Measurements from ENCODE around the gene KLHL1. TPM values are rescaled to one million over a fixed set of nuclear protein-coding genes. Genes with fewer than 3 reads are reported as not detected.

Gene KLHL1
- total and polyA plus RNA-seq, 4 donors, result not detected

- WGBS, result 82% methylated on average over 6 of the region's 6 CpGs
- Histone ChIP-seq H3K36me3 (ENCODE audit: control insufficient read depth in 4 of 4, insufficient read depth in 3 of 4, low read depth in 1 of 4, low read length in 3 of 4) (no peaks in the 10 kb centered on the region), H3K9me3 (ENCODE audit: control insufficient read depth in 4 of 4, low read length in 3 of 4) (no peaks in the 10 kb centered on the region), H3K9ac (ENCODE audit: low read depth in 1 of 2, low read length in 2 of 2) (no peak overlapping the region), H3K27ac (ENCODE audit: low read depth in 1 of 2, low read length in 2 of 2) (no peak overlapping the region), H3K4me1 (ENCODE audit: control insufficient read depth in 4 of 4, insufficient read depth in 4 of 4, low read length in 3 of 4) (no peaks in the 10 kb centered on the region), H3K27me3 (ENCODE audit: control insufficient read depth in 4 of 4, insufficient read depth in 4 of 4, low read length in 3 of 4) (no peaks in the 10 kb centered on the region), H3K4me3 (ENCODE audit: low read depth in 1 of 3, low read length in 3 of 3) (no peak overlapping the region)
- no peak for DNase-seq (ENCODE audit: low spot score)
- TF ChIP-seq RAD21 (IDR thresholded peaks at IDR 0.05) (no peak), TAF1 (conservative IDR thresholded peaks at IDR 0.05) (no peak), NR2F2 (IDR thresholded peaks at IDR 0.05) (no peak), CTCF (IDR thresholded peaks at IDR 0.05; ENCODE audit: low read depth, low read length, missing input control) (no peak)
- TF ChIP-seq, protein P1, sequence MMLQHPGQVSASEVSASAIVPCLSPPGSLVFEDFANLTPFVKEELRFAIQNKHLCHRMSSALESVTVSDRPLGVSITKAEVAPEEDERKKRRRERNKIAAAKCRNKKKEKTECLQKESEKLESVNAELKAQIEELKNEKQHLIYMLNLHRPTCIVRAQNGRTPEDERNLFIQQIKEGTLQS (IDR thresholded peaks at IDR 0.05), result no peak
Measured at GRCh38 chr13:69820180-69820579, 288.1 kb downstream of the KLHL1 start.

DNA sequence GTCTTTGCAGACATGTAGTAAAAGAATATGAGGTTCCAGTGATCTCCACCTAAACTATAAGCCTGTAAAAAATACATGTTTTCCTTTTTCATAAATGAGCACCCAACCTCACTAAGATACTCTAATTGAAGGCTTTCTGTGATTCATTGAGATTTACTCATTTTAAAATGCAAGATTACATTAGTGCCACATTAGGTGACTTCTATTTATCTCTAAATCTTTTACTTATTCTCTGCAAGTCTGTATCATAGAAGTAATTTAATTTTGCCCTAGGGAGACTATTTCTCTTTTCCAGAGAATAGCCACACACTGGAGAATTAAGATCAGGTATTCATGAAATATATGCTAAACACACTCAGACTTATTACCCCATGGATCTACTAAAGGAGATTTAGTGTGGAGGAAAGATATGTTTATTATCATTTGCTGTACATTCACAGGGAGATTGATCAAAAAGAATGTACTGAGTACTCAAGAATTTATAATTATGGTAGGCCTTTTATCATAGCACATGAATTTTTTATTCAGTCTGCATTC lies 290.9 kb downstream of the KLHL1 start:
- Histone ChIP-seq H3K27me3 (ENCODE audit: control insufficient read depth in 4 of 4, insufficient read depth in 4 of 4, low read length in 3 of 4) (no peaks in the 10 kb centered on the region), H3K9ac (ENCODE audit: low read depth in 1 of 2, low read length in 2 of 2) (no peak overlapping the region), H3K4me3 (ENCODE audit: low read depth in 1 of 3, low read length in 3 of 3) (no peak overlapping the region), H3K9me3 (ENCODE audit: control insufficient read depth in 4 of 4, low read length in 3 of 4) (no peaks in the 10 kb centered on the region), H3K27ac (ENCODE audit: low read depth in 1 of 2, low read length in 2 of 2) (no peak overlapping the region), H3K4me1 (ENCODE audit: control insufficient read depth in 4 of 4, insufficient read depth in 4 of 4, low read length in 3 of 4) (no peaks in the 10 kb centered on the region), H3K36me3 (ENCODE audit: control insufficient read depth in 4 of 4, insufficient read depth in 3 of 4, low read depth in 1 of 4, low read length in 3 of 4) (no peaks in the 10 kb centered on the region)
- TF ChIP-seq GABPA (IDR thresholded peaks at IDR 0.05 in 1 of 2, conservative IDR thresholded peaks at IDR 0.05 in 1 of 2) (no peak), FOXA2 (IDR thresholded peaks at IDR 0.05) (no peak), RXRA (IDR thresholded peaks at IDR 0.05) (no peak), HNF4G (IDR thresholded peaks at IDR 0.05) (no peak), SP1 (IDR thresholded peaks at IDR 0.05) (no peak), NR2F2 (IDR thresholded peaks at IDR 0.05) (no peak), FOXA1 (IDR thresholded peaks at IDR 0.05) (no peak), EGR1 (IDR thresholded peaks at IDR 0.05; ENCODE audit: low read depth in 2 of 2) (no peak), HNF4A (conservative IDR thresholded peaks at IDR 0.05) (no peak), ZBTB33 (IDR thresholded peaks at IDR 0.05) (no peak), TAF1 (conservative IDR thresholded peaks at IDR 0.05) (no peak), YY1 (IDR thresholded peaks at IDR 0.05) (no peak)
- TF ChIP-seq, protein P1 (IDR thresholded peaks at IDR 0.05), result no peak
- TF ChIP-seq, protein P2, sequence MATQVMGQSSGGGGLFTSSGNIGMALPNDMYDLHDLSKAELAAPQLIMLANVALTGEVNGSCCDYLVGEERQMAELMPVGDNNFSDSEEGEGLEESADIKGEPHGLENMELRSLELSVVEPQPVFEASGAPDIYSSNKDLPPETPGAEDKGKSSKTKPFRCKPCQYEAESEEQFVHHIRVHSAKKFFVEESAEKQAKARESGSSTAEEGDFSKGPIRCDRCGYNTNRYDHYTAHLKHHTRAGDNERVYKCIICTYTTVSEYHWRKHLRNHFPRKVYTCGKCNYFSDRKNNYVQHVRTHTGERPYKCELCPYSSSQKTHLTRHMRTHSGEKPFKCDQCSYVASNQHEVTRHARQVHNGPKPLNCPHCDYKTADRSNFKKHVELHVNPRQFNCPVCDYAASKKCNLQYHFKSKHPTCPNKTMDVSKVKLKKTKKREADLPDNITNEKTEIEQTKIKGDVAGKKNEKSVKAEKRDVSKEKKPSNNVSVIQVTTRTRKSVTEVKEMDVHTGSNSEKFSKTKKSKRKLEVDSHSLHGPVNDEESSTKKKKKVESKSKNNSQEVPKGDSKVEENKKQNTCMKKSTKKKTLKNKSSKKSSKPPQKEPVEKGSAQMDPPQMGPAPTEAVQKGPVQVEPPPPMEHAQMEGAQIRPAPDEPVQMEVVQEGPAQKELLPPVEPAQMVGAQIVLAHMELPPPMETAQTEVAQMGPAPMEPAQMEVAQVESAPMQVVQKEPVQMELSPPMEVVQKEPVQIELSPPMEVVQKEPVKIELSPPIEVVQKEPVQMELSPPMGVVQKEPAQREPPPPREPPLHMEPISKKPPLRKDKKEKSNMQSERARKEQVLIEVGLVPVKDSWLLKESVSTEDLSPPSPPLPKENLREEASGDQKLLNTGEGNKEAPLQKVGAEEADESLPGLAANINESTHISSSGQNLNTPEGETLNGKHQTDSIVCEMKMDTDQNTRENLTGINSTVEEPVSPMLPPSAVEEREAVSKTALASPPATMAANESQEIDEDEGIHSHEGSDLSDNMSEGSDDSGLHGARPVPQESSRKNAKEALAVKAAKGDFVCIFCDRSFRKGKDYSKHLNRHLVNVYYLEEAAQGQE (IDR thresholded peaks at IDR 0.05), result no peak
- no peak for DNase-seq (ENCODE audit: low spot score)

All from liver (tissue), 9 donors.